ENCODE measurements around the gene THOC5. TPM values are rescaled to one million over a fixed set of nuclear protein-coding genes. Genes with fewer than 3 reads are reported as not detected.

THOC5 gene
- 67.0 TPM for total RNA-seq

DNA sequence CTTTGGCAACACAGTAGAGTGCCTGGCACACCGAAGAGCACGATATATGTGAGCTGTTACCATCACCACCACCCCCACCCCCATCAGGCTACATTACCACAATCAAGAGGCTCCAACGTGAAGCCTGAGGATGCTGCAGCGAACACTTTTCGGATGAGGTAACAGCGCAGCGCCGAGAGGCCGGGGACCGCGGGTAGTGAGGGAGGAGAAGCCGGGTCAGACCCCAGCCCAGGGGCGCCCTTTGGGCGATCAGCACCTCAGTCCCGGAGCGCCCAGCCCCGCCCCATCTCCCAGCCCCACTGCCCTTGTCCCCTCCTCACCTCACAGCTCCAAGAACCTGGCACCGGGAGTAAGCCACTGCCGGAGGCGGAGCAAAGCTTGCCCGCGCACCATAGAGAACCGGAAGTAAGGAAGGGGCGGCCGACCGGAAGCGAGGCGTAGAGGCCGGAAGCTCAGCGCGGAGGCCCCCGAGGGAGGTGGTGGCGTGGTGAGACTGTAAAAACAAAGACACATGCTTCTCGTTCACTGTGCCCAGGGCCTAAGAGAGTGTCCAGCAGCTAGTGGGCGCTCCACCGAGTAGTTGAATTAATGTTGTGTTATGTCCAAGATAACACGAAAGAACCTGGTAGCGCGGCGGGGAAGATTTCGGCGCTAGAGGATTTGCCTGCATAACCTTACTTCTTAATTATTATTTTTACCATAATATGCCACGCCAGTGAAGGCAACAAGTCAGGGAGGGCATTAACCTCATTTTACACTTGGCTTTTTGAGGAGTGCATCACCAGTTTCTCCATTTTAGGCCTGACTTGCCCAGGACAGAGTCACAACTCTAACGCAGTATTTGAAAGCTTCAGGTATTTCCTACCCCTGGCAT is at the start of gene THOC5:
Gene THOC5, minus strand, starts transcription at position 407 of the 874 bp plus-strand sequence. CDS start 4,610 bp downstream, outside the sequence.

DNA sequence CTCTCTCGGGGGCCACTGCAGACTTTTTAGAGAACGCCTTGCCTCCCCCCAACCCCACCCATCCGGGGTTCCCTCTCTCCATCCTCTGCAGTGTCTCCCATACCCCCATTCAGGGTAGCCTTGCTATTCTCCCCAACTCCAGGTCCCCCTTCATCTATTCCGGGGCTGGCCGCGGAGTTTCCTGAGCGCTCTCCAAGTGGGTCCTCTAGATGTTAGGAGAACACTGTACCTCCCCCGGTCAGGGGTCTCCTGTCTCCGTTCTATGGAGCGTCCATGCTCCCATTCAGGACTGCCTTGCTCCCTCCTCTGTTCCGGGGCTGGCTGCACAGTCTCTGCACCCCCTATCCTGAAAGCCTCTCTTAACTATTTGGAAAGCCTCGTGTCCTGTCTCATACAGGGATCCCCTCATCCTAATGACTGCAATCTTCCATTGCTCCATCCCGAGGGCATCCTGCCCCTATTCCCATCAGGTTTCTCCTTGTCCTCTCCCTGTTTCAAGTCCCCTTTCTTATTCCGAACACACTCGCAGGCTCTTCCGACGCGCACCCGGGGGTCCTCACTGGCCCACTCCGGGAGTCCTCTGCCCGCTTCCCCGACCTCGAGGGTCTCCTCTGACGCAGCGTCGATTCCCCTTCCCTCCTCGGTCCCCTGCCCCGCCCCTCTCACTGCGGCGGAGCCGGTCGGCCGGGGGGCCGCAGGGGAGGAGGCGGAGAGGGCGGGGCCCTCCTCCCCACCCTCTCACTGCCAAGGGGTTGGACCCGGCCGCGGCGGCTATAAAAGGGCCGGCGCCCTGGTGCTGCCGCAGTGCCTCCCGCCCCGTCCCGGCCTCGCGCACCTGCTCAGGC is 73.9 kb downstream of the THOC5 start, which contains the start of gene NEFH:
Gene NEFH, plus strand, starts transcription at position 802 of the 845 bp plus-strand sequence. CDS start 45 bp downstream, outside the sequence.

Other genes starting within 250 kb of the THOC5 start
- gene GAS2L1, start 247.1 kb downstream of the THOC5 start, total RNA-seq = 11.0 TPM
- 21.3 TPM for gene RASL10A, start 238.1 kb downstream of the THOC5 start, total RNA-seq
- gene AP1B1, start 165.2 kb downstream of the THOC5 start, total RNA-seq = 54.5 TPM
- not detected for gene RFPL1, start 115.2 kb downstream of the THOC5 start, total RNA-seq
- gene NEFH, start 73.5 kb downstream of the THOC5 start, total RNA-seq = 0.63 TPM
- gene NIPSNAP1, start 27.4 kb upstream of the THOC5 start, total RNA-seq = 93.3 TPM
- gene NF2, start 49.9 kb upstream of the THOC5 start, total RNA-seq = 43.8 TPM
- 1.9 TPM for gene CABP7, start 166.2 kb upstream of the THOC5 start, total RNA-seq
- 11.9 TPM for gene ZMAT5, start 213.2 kb upstream of the THOC5 start, total RNA-seq
- gene UQCR10, start 213.6 kb upstream of the THOC5 start, total RNA-seq = 35.4 TPM